IPS-20b (cell line): ENCODE results near the gene CCDC40.
"Not testable (repeated sequence)": the region's sequence is repeated elsewhere in the genome, so short reads cannot be mapped to it uniquely, and the experiment has no call there.

Experiments used
- H3K27ac ChIP-seq: one replicate; pipeline ENCODE4 v1.5.1; 2013; ENCODE audit warnings: low read length
- H3K27me3 ChIP-seq: 2 replicates; pipeline ENCODE4 v1.6.1; 2013; ENCODE audit warnings: mild to moderate bottlenecking, low read length, inconsistent platforms; ENCODE audit not compliant: insufficient read depth
- H3K36me3 ChIP-seq: 2 replicates; pipeline ENCODE4 v1.6.1; 2013; ENCODE audit warnings: low read depth, mild to moderate bottlenecking, inconsistent platforms, low read length, moderate library complexity; ENCODE audit not compliant: insufficient read depth
- H3K4me1 ChIP-seq: 2 replicates; pipeline ENCODE4 v1.6.1; 2013; ENCODE audit warnings: mild to moderate bottlenecking, control low read depth, inconsistent platforms, low read length, moderate library complexity; ENCODE audit not compliant: insufficient read depth
- H3K4me3 ChIP-seq: 2 replicates; pipeline ENCODE4 v1.5.1; 2013; ENCODE audit warnings: mild to moderate bottlenecking, low read length, inconsistent platforms
- H3K9ac ChIP-seq: 2 replicates; pipeline ENCODE4 v1.6.1; 2013; ENCODE audit warnings: low read depth, mild to moderate bottlenecking, inconsistent platforms, low read length, moderate library complexity
- H3K9me3 ChIP-seq: 2 replicates; pipeline ENCODE4 v1.6.1; 2013; ENCODE audit warnings: mild to moderate bottlenecking, low read depth, low read length, inconsistent platforms; ENCODE audit not compliant: insufficient read depth

Gene CCDC40

DNA sequence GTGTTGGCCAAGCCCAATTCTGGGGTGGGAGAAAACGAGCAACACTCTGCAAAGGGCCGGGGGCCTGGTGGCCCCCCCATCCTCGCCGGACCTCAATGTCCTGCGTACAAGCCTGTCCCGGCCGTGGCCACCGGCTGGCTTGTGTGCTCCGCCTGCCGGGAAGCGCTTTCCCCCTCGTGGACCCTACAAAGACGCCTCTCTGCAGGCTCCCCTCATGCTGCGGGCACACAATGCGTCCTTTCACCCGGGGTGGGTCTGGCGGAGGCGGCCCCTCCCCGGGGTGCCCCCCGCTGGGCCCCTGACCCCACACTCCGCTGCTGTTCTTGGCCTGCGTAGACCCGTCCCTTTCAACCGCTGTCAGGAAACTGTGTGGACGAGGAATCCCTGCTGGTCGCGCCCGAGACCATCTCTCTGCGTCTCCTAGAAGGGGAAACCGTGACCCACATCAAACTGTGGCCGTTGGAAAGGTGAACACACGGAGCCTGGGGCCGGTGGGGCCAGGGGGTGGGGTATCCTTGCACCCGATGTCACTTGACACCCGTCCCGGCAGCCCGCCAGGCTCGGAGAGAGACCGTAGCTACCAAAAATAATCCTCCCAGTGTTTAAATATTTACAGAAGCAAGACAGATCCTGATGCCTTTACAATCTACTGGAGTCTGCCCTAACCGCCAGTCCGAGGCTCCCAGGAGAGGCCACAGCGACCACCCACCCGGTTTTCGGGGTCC lies 44.4 kb upstream of the CCDC40 start:
- Histone ChIP-seq H3K4me1 (peaks cover 16% of the 10 kb centered on the region), H3K9me3 (no peaks in the 10 kb centered on the region), H3K4me3 (peak overlapping the region; percentile 59; the same call in 1 of the 2 replicates), H3K36me3 (no peaks in the 10 kb centered on the region), H3K27me3 (peaks cover 6% of the 10 kb centered on the region; the same call in 1 of the 2 replicates), H3K27ac (no peak overlapping the region), H3K9ac (peak overlapping the region; percentile 44; the same call in 1 of the 2 replicates)

DNA sequence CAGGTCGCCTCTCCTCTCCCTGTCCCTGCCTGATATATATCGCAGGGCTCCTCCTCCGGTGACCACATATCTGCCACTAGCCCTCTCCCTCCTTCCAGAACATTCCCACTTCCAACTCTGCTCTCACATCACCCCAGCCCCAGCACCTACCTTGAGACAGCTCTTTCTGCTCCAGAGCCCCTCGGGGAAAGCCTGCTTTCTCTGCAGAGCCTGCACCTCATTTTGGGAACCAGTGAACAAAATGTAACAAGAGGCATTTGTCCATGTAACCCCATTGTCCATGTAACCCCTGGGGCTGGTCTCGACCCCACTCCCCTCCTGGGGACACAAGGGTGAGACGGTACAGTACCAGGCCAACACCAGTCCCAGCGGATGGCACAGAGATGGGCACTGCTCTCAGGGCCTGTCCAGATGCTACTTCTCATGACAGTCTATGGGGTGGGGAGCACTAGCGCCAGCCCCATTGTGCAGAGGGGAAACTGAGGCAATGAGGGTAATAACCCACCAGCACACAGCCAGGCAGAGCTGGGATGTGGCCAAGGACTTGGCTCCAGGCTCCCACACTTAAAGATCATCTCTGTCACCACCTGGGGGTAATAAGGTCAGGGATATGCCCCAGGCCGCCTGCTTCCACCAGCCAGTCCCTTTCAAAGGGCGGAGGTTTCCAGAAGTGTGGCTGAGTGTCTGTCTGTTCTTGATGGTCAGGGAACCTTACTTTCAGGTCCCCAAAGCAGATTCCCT lies 43.6 kb upstream of the CCDC40 start:
- Histone ChIP-seq H3K9ac (no peak overlapping the region), H3K27me3 (peaks cover 6% of the 10 kb centered on the region; the same call in 1 of the 2 replicates), H3K36me3 (no peaks in the 10 kb centered on the region), H3K4me1 (peaks cover 14% of the 10 kb centered on the region), H3K4me3 (no peak overlapping the region; the same call in 1 of the 2 replicates), H3K9me3 (no peaks in the 10 kb centered on the region), H3K27ac (no peak overlapping the region)

DNA sequence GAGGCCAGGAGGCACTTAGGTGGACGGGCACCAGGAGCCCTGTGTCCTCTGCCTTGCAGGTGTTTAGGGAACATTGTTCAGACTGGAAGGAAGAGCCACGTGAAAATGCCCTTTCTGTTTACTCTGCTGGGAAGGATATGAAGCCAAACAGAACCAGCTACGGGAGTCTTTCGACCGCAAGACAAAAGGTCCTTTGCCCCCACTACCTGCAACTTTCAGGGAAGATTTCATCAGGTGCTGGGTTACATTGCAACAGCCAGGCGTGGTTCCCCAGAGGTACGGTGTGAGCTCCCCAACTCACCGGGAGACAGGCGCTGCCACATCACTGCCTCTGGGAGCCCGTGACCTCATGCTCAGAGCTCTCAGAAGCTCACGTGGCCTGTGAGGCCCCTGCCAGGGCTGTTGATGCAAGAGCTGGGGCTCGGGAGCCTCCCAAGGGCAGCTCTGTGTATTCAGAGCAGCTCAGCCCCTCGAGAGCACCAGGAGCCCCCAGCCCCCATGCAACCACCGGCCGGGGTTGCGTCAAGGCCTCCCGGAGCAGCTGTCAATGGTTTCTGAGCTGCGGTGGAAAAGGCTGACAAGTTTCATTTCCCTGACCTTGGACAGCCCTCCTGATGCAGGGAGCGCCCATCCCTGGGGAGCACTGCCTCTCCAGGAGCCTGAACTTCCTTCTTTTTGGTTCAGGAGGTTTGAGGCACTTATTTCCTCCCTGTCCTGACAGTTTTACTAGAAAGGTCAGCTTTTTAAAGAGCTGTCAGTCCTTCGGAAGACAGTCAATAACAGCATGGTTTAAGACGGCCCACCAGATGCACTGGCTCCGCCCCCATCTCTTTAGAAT lies 42.8 kb upstream of the CCDC40 start:
- Histone ChIP-seq H3K27ac (no peak overlapping the region), H3K9ac (no peak overlapping the region), H3K4me3 (no peak overlapping the region), H3K36me3 (no peaks in the 10 kb centered on the region), H3K4me1 (peaks cover 9% of the 10 kb centered on the region), H3K9me3 (no peaks in the 10 kb centered on the region), H3K27me3 (peaks cover 6% of the 10 kb centered on the region; the same call in 1 of the 2 replicates)

DNA sequence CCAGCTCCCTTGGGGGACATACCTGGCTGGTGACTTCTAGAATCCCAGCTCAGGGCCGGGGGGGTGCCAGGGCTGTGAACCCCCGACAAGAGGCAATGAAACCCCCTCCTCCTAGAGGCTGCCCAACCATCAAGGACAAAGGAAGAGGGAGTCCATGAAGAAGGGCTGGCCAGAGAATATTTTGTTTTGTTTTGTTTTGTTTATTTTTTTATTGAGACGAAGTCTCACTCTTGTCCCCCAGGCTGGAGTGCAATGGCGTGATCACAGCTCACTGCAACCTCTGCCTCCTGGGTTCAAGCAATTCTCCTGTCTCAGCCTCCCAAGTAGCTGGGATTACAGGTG lies 42.2 kb upstream of the CCDC40 start:
- H3K9ac ChIP-seq, H3K27ac ChIP-seq, H3K27me3 ChIP-seq, H3K4me3 ChIP-seq, H3K9me3 ChIP-seq, H3K36me3 ChIP-seq, H3K4me1 ChIP-seq: not testable (repeated sequence)

DNA sequence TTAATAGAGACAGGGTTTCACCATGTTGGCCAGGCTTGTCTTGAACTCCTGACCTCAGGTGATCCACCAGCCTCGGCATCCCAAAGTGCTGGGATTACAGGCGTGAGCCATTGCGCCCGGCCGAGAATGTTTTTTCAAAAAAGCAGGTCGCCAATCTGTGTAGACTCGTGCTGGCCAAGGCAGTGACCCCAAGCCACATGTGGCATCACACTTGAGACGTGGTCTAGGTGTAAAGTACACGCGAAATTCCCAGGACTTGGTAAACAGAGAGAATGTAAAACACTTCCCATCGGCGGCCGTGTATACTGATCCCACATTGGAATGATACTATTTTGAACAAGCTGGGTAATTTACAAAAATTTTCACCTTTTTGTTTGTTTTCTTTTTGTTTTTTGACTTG lies 41.8 kb upstream of the CCDC40 start:
- Histone ChIP-seq H3K4me1 (peaks cover 9% of the 10 kb centered on the region), H3K4me3 (no peak overlapping the region), H3K27me3 (peaks cover 6% of the 10 kb centered on the region; the same call in 1 of the 2 replicates), H3K9me3 (no peaks in the 10 kb centered on the region), H3K27ac (no peak overlapping the region), H3K36me3 (no peaks in the 10 kb centered on the region), H3K9ac (no peak overlapping the region)

- no peak overlapping the region for H3K4me3 ChIP-seq
- H3K27me3 ChIP-seq: peaks cover 6% of the 10 kb centered on the region; the same call in 1 of the 2 replicates
- H3K4me1 ChIP-seq: peaks cover 9% of the 10 kb centered on the region
- no peaks in the 10 kb centered on the region; the same call in 1 of the 2 replicates for H3K36me3 ChIP-seq
- no peak overlapping the region for H3K27ac ChIP-seq
- no peak overlapping the region for H3K9ac ChIP-seq
- H3K9me3 ChIP-seq: no peaks in the 10 kb centered on the region
These were observed 40.7 kb upstream of the CCDC40 start for GRCh38 chr17:79995696-79996095.

- Histone ChIP-seq H3K4me1 (peaks cover 6% of the 10 kb centered on the region), H3K4me3 (no peak overlapping the region), H3K27ac (no peak overlapping the region), H3K9me3 (no peaks in the 10 kb centered on the region), H3K36me3 (no peaks in the 10 kb centered on the region; the same call in 1 of the 2 replicates), H3K27me3 (peaks cover 6% of the 10 kb centered on the region; the same call in 1 of the 2 replicates), H3K9ac (no peak overlapping the region)
These were observed 40.2 kb upstream of the CCDC40 start for GRCh38 chr17:79996291-79996690.

DNA sequence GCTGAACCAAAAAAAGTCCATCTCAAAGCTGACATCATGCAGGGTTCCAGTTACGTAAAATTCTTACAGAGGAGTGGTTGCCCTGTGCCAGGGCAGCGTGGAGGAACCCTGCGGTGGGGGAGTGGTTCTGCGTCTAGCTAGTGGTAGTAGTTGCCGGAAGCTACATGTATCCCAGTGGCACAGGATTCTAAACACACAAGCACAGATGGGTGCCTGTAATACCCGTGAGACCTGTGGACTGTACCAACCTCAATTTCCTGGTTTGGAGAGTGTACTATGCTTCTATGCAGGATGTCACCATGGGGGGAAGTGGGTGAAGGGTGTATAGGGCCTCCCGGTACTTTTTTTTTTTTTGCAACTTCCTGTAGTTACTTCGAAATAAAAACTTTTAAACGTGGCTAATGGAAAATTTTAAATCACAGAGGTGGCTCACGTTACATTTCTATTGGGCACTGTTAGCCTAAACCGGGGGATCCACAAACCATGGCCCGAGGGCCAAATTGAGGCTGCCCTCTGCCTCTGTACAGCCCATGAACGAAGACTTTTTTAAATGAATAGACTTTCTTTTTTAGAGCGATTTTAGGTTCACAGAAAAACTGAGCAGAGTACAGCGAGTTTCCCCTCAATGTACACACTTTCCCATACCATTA lies 39.3 kb upstream of the CCDC40 start:
- Histone ChIP-seq H3K4me3 (no peak overlapping the region), H3K27ac (no peak overlapping the region), H3K27me3 (peaks cover 6% of the 10 kb centered on the region; the same call in 1 of the 2 replicates), H3K4me1 (peaks cover 5% of the 10 kb centered on the region; the same call in 1 of the 2 replicates), H3K9ac (no peak overlapping the region), H3K9me3 (no peaks in the 10 kb centered on the region), H3K36me3 (no peaks in the 10 kb centered on the region; the same call in 1 of the 2 replicates)

DNA sequence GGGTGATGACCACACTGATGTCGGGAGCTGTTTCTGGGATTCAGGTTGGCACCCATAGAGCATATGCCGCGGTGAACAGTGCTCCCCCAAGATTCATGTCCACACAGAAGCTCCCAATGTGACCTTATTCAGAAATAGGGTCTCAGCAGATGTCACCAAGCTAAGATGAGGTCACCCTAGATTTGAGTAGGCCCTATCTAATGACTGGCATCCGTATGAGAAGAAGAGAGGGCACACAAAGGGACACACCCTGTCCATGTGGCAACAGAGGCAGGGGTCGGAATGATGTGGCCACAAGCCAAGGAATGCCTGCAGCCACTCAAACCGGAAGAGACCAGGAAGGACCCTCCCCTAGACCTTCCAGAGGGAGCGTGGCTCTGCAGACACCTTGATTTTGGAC lies 36.3 kb upstream of the CCDC40 start:
- no peaks in the 10 kb centered on the region for H3K27me3 ChIP-seq
- H3K4me1 ChIP-seq: no peaks in the 10 kb centered on the region
- H3K9ac ChIP-seq: no peak overlapping the region
- no peaks in the 10 kb centered on the region for H3K9me3 ChIP-seq
- H3K4me3 ChIP-seq: no peak overlapping the region
- H3K36me3 ChIP-seq: peaks cover 9% of the 10 kb centered on the region; the same call in 1 of the 2 replicates
- no peak overlapping the region for H3K27ac ChIP-seq

DNA sequence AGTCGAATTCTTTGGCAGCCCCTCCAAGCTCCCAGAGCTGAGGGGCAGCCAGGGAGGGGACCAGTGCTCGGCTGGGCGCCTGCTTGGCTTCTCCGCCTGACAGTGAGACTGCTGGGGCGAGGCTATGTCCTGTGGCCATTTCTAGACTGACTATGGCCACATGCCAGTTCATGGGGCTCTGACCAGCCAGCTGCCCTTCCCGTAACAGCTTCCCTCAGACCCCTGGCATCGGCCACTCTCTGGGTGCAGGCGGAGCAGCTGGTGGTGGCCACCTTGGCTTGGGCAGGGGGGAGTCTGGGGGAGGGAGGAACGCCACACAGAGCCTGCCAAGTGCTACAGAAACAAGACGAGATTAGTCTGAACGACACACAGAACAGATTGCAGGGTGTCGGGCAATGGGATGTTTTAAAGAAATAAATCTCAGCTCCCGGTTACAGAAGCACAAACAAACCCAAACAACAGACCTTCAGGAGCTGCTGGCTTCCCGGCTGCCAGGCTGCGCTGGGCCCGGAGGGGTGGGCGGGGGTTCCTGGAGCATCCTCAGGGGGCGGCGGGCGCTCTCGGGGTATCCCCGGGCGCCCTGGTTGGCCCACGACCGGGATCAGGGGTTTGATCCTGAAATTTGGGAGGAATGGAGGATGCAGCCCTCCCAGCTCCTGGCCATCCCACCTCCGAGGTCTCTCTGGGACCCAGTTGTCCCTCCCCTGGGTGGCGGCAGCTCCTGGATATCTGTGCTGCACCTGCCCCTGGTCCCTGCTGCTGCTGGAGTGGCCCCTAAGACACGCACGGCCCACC lies 35.3 kb upstream of the CCDC40 start:
- H3K4me1 ChIP-seq: no peaks in the 10 kb centered on the region
- no peak overlapping the region for H3K27ac ChIP-seq
- no peak overlapping the region for H3K9ac ChIP-seq
- no peak overlapping the region for H3K4me3 ChIP-seq
- no peaks in the 10 kb centered on the region for H3K27me3 ChIP-seq
- peaks cover 9% of the 10 kb centered on the region; the same call in 1 of the 2 replicates for H3K36me3 ChIP-seq
- H3K9me3 ChIP-seq: no peaks in the 10 kb centered on the region
